NB4 (cell line): ENCODE measurements around the gene ZBTB5.

Experiments
- CTCF ChIP-seq: IDR thresholded peaks from one replicate; pipeline ENCODE4 v1.5.1; 2012; ENCODE audit warnings: low read depth, low read length
- POLR2A ChIP-seq: IDR thresholded peaks from 2 replicates; pipeline ENCODE4 v1.6.1; 2011; ENCODE audit warnings: mild to moderate bottlenecking; ENCODE audit not compliant: insufficient read length; ENCODE audit errors: extremely low read depth

- TF ChIP-seq POLR2A (no peak), CTCF (no peak)
Measured at GRCh38 chr9:37426846-37427245, 38.4 kb downstream of the ZBTB5 start.
